ENCODE measurements around the gene COMTD1. TPM values are rescaled to one million over a fixed set of nuclear protein-coding genes. Genes with fewer than 3 reads are reported as not detected.

COMTD1 gene
- total and polyA plus RNA-seq, 4 experiments from 2014 or later, result 12.7 to 22.3 (median 18.9) TPM

DNA sequence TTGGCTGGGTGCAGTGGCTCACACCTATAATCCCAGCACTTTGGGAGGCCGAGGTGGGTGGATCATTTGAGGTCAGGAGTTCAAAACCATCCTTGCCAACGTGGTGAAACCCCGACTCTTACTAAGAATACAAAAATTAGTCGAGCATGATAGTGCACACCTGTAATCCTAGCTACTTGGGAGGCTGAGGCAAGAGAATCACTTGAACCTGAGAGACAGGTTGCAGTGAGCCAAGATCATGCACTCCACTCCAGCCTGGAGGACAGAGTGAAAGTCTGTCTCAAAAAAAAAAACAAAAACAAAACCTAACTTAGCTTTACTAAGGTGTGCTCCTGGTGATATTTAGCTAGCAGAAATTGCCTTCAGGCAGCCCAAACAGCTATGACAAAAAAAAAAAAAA, 49.4 kb downstream of the COMTD1 start:
- DNase-seq, result no peak
- no peaks in the 10 kb centered on the region for H3K27me3 ChIP-seq (ENCODE audit: insufficient read depth, low read length)
- H3K36me3 ChIP-seq (ENCODE audit: insufficient read depth, low read length), result no peaks in the 10 kb centered on the region
- intact Hi-C loops (cut with micrococcal nuclease), result loop anchor here (5.0 kb wide), 1 partner anchor 74 kb away; the partner anchor contains the start of gene SAMD8
- H3K9me3 Mint-ChIP-seq, result no peaks in the 10 kb centered on the region
- peaks cover 5 to 9% (median 5%) of the 10 kb centered on the region in 4 donors for H3K4me1 Mint-ChIP-seq
- H3K36me3 Mint-ChIP-seq, result peaks cover 4 to 11% of the 10 kb centered on the region in 2 donors
- H3K4me1 ChIP-seq (ENCODE audit: insufficient read depth, low read length), result peaks cover 5% of the 10 kb centered on the region
- H3K27me3 Mint-ChIP-seq, result no peaks in the 10 kb centered on the region
- no peak overlapping the region for H3K4me3 Mint-ChIP-seq
- ChIA-PET POLR2A (ENCODE audit: partially characterized antibody) (no interaction called here), CTCF (ENCODE audit: partially characterized antibody) (interaction anchor here (0.9 to 12.5 kb wide), 8 partner anchors 11 to 57 kb away, joined by 3 to 399 read pairs (median 14); partner anchors contain the start of genes COMTD1 and VDAC2)
- peak overlapping the region in 5 of 7 donors; percentile 29 to 81 (median 68) for H3K27ac Mint-ChIP-seq
- no peak overlapping the region for H3K27ac ChIP-seq (ENCODE audit: low read depth, low read length)
- no peak overlapping the region for H3K4me3 ChIP-seq (ENCODE audit: low read length in 2 of 2)
- H3K9me3 ChIP-seq (ENCODE audit: control insufficient read depth in 1 of 2, low read length in 2 of 2), result no peaks in the 10 kb centered on the region

Other genes with a start within 250 kb of the COMTD1 start
- gene SAMD8, start 124.3 kb downstream of the COMTD1 start, total RNA-seq, result 10 to 100 TPM; 17.9 to 20.6 TPM
- gene SAMD8, start 124.3 kb downstream of the COMTD1 start, polyA plus RNA-seq, result 10 to 100 TPM in 1 of 2 donors, 1 to 10 TPM in 1; 6.9 to 10.8 TPM
- 10 to 100 TPM; 76.9 to 79.0 TPM for gene VDAC2, start 25.2 kb downstream of the COMTD1 start, total RNA-seq
- 100 to 1,000 TPM; 149 to 192 TPM for gene VDAC2, start 25.2 kb downstream of the COMTD1 start, polyA plus RNA-seq
- gene ZNF503, start 165.8 kb upstream of the COMTD1 start, total RNA-seq, result under 1 TPM in 1 of 2 experiments, not detected in 1; 0.12 TPM
- gene ZNF503, start 165.8 kb upstream of the COMTD1 start, polyA plus RNA-seq, result not detected
- not detected for gene LRMDA, start 195.7 kb upstream of the COMTD1 start, total RNA-seq
- not detected for gene LRMDA, start 195.7 kb upstream of the COMTD1 start, polyA plus RNA-seq

Measured in CD4-positive, alpha-beta memory T cell (primary cell).